NCI-H187 (cell line): ENCODE data around the gene MARCHF9.
"Not testable (repeated sequence)": the region's sequence is repeated elsewhere in the genome, so short reads cannot be mapped to it uniquely, and the experiment has no call there.

Source experiments
- DNase-seq, 2 experiments: peaks; one replicate each; lab custom pipeline; 2025; lab: John Stamatoyannopoulos, UW

Gene MARCHF9

GRCh38 chr12:57771236-57771872 is 16.5 kb downstream of the MARCHF9 start:
- DNase-seq = peak in 1 of 2 experiments; percentile 86

DNA sequence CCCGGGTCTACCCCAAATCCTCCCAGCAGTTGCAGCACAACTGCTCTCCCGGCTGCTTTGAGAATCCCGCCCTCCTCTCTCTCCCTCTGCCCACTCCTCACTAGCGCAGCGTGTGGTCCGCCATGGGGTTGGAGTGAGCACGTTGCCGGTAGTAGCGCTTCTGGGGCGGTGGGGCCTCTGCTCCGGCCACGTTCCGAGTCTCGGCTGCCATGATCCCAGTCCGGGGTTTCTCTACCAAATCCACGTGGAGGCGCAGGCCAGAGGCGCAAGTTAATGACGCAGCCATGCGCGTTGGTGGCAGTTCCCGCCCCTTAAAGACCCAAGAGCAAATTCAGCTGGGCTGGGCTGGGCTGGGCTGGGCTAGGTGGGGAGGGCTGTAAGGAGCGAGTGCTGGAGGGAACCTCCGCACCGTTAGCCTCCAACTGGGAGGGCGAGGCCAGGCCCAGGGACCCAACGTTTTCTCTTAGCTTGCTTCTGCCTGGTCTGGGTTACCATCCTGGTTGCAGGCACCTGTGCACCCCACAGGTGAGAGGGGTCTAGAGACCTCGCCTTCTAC is 17.0 kb downstream of the MARCHF9 start, which contains the start of gene METTL1:
Gene METTL1 (minus strand): TSS at position 233 of the 556 bp plus-strand sequence. CDS start 22 bp downstream, at position 211.
- DNase-seq = peak; percentile 92 to 95

DNA sequence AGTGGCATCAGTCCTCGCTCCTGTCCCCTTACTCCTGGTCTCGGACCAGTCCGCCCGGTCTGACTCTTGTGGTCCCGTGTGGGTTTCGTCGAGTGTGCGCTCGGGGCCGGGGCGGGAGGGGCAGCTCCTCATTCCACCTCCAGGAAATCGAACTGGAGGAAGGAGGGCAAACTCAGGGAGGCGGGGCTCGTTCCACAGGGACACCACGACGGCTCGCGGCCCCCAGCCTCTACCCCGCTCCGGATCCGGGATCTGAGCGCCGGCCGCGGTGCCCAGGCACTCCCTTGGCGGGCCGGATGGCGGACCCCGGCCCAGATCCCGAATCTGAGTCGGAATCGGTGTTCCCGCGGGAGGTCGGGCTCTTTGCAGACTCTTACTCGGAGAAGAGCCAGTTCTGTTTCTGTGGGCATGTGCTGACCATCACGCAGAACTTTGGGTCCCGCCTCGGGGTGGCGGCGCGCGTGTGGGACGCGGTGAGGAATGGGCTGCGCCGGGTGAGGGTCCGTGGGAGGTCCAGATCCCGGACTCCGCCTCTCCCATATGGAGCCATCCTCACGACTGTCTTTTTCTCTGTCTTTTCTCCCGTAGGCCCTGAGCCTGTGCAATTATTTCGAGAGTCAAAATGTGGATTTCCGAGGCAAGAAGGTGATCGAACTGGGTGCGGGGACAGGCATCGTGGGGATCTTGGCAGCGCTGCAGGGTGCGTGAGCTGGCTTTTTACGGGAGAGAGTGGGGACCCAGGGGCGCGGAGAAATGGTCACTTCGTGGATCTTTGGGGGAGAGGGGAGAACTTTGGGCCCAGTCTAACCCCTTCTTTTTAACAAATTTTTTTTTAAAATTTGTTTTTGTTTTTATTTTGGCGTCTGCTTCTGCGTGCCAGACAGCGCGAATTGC is 17.8 kb downstream of the MARCHF9 start, which contains the start of gene EEF1AKMT3:
Gene EEF1AKMT3 (plus strand): TSS at position 186 of the 894 bp plus-strand sequence. CDS start 111 bp downstream, at position 297.
- no peak for DNase-seq

DNA sequence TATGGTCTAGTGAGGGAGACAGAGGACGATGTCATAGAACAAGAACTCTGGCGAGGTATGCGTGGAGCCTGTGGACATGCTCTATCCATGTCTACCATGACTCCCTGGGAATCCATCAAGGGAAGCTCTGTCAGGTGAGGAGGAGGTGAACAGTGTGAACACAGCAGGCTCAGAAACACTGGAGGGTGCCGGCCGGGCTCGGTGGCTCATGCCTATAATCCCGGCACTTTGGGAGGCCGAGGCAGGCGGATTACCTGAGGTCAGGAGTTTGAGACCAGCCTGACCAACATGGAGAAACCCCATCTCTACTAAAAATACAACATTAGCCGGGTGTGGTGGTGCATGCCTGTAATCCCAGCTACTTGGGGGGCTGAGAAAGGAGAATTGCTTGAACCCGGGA is 19.7 kb downstream of the MARCHF9 start:
- not testable (repeated sequence) for DNase-seq

DNA sequence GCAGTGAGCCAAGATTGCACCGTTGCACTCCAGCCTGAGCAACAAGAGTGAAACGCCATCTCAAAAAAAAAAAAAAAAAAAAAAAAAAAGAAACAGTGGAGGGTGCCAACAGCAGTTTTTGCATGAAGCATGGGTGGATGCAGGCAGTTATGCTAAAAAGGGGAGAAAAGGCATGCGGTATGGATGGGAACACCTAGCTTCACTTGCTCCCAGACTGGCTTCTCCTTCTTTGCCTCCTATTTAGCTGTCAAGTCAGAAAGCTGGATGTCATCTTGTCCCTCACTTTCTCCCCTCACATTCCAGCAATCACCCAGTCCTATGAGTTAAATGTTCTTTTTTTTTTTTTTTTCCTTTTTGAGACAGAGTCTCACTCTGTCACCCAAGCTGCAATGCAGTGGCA is 20.1 kb downstream of the MARCHF9 start:
- DNase-seq = no peak

DNA sequence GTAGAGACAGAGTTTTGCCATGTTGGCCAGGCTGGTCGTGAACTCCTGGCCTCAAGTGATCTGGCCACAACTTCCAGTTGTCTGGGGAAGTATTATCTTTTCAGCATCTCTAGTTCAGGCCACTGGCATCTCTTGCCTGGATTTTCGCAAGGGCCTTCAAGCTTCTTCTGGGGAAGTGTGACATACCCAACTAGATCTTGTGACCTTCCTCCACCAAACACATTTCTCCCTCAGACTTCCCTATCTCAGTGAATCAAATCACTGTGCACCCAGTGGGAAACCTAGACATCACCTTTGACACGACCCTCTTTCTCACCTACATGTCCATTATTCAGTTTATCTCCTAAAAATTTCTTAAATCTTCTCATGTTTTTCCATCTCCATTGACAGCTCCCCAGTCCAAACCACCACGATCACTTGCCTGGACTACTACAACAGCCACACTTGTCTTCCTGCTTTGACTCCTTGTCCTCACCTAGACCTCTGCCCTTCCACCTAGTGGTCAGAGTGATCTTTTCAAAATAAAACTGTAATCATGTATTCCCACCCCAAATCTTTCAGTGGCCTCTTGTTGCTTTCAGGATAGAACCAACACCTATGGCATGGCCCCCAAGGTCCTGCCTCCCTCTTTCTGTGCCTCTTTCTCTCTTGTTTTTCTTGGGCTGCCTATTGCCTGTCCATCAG is 20.8 kb downstream of the MARCHF9 start:
- no peak for DNase-seq

DNA sequence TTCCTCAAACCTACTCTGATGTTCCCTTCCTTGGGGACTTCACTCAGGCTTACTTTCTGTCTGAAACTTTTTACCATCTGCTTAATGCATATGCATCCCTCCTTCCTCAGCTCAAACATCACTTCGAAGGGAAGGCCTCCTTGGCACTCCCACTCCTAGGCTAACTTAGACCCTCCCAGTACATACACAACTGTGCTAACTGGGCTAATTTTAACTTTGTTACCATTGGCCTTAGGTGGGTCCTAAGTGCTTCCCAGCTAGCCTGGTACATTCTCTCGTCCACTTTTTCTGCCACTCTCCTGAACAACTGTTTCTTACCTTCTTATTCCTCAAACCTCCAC is 21.3 kb downstream of the MARCHF9 start:
- DNase-seq = no peak

DNA sequence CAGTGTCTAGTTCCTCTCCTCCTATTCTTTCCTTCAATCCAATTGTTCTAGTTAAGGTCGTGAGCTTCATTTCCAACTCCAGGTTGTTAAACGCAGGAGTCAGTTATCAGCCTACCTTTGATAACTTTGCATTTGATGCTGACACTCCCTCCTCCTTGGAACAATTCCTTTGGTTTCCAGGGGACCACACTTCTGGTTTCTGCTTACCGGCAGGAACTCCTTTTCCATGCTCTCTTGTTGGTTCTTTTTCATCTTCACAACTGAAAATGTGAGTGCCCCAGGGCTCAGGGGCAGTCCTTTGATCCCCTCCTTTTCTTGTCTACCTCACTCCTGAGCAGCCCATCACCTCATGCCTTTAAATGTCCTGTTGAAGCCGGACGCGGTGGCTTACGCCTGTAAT is 22.5 kb downstream of the MARCHF9 start:
- DNase-seq = no peak

DNA sequence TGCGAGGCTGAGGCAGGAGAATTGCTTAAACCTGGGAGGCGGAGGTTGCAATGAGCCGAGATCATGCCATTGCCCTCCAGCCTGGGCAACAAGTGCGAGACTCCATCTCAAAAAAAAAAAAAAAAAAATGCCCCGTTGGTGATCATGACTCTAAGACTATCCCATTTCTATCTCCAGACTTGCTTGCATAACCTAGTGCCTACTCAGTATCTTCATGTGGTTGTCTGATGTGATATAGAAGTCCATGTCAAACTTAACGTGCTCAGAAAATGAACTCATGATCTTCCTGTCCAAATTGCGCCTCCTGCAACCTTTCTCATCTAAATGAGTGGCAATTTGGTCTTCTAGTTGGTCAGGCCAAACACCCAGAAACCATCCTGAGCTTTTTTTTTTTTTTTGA is 23.0 kb downstream of the MARCHF9 start:
- DNase-seq = no peak

DNA sequence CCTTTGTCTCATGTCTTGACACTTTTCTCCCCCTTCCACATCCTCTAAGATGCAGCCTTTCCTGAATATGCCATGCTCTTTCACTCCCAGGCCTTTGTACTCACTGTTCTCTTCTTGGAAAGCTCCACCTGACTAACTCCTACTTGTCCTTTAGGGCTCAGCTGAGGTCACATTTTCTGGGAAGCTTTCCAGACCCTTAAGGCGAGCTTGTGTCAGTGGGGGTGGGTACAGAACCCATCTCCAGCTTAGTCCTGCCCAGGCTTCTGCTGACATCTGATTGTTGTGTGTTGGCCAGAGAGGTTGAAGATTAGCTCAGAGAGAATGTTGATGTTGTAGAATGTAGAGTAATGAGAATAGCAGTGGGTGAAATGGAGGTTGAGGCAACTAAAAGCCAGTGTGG is 24.8 kb downstream of the MARCHF9 start:
- DNase-seq = no peak

DNA sequence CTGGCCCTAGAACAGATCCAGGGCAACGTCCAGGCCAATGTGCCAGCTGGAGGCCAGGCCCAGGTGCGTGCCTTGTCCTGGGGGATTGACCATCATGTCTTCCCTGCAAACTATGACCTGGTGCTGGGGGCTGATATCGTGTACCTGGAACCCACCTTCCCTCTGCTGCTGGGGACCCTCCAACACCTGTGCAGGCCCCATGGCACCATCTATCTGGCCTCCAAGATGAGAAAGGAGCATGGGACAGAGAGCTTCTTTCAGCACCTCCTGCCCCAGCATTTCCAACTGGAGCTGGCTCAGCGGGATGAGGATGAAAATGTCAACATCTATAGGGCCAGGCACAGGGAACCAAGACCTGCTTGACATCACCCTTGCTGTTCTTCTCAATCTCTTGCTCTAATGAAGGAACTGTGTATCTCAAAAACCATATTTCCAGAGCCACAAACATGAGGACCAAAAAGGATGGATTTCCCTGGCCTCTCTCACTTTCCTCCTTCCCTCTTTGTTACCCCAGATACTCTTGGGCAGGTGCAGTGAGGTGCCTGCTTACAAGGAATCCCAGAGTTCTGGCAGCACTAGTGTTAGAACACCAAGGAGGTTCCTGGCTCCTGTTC is 25.5 kb downstream of the MARCHF9 start:
- no peak for DNase-seq

GRCh38 chr12:57781244-57781643 is 26.3 kb downstream of the MARCHF9 start:
- DNase-seq = no peak

- no peak for DNase-seq
Observed at GRCh38 chr12:57781801-57782200, 26.9 kb downstream of the MARCHF9 start.

DNA sequence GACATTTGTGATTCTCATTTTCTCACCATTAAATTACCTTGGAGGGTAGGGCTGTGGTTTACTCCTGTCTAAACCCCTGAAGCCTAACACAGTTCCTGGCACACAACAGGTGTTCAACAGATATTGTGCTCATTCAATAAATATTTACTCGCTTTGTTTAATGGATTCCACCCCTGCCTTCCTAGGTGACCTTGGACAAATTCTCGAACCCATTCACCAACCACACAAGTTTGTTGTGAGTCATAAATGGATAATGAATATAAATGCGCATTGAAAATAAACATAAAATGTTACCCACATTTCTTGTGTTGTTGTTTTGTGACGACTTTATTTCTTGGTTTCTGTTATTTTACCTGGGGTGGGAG is 27.3 kb downstream of the MARCHF9 start:
- DNase-seq = no peak

- peak; percentile 90 to 93 for DNase-seq
Observed at GRCh38 chr12:57782608-57783465, 27.9 kb downstream of the MARCHF9 start, which contains the start of gene TSFM. Gene TSFM (plus strand): TSS chr12:57782787. CDS start chr12:57782802, 15 bp downstream.

DNA sequence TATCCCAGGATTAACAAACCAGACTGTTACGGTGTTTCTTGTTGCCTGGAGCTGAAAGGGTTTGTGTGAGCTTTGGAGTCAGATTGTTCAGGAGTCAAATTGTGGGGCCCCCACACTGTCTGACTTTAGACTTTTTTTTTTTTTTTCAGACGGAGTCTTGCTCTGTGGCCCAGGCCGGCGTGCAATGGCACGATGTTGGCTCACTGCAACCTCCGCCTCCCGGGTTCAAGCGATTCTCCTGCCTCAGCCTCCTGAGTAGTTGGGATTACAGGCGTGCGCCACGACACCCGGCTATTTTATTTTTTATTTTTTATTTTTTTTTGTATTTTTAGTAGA is 28.5 kb downstream of the MARCHF9 start:
- DNase-seq = no peak

GRCh38 chr12:57783861-57784260 is 29.0 kb downstream of the MARCHF9 start:
- no peak for DNase-seq

DNA sequence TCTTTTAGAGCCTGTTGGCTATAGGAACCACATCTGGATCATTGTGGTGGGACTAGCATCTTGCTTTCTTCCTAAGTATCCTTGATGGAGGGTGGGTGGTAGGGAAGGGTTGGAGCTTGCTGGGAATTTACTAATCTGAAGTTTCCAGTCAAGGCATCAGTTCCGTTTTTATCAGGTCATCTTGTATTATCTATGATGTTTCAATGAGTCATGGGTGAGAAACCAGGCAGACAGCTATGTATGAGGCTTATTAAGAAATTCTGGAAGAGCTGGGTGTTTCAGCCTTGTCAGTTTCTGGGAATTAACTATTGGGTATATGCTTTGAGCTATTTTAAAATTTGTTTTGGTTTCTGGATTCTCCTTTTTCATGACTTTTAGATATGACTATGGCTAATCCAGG is 39.0 kb downstream of the MARCHF9 start:
- no peak for DNase-seq

- DNase-seq = no peak
Observed at GRCh38 chr12:57795354-57795753, 40.5 kb downstream of the MARCHF9 start.

- DNase-seq = no peak
Observed at GRCh38 chr12:57796996-57797395, 42.1 kb downstream of the MARCHF9 start.

DNA sequence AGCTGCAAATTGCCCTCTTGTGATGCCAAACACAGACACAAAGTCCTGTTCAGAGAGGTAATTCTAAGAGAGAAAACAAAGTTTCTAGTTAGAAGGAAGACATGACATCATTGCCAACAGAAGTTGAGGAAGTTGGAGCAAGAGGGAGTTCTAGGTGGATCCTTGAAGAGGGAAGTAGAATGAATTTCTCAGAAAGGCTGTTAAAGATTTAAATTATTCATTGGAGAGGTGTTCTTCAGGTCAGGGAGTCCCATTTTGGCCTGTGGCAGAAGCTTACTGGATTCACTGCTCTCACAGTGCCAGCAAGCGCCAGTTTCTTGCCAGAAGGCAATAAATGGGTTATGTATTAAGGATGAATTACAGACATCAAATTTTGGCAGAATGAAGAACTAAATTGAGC is 43.0 kb downstream of the MARCHF9 start:
- no peak for DNase-seq
